Neutrophil (primary cell): ENCODE data around the gene RNF207.

ENCODE experiments used
- H3K27ac ChIP-seq: fragments of 200-600 bp; sonication (generic); 2 replicates; pipeline ENCODE4 v1.5.1; 2016; ENCODE audit warnings: mild to moderate bottlenecking, moderate library complexity
- H3K27me3 ChIP-seq: fragments of 200-600 bp; sonication (generic); 2 replicates; pipeline ENCODE4 v1.6.0; 2016; ENCODE audit warnings: mild to moderate bottlenecking
- H3K36me3 ChIP-seq: fragments of 200-600 bp; sonication (generic); 2 replicates; pipeline ENCODE4 v1.5.1; 2017
- H3K4me1 ChIP-seq, 2 experiments: fragments of 200-600 bp in 1 of 2; sonication (generic) in 1 of 2; 1 replicate in 1 of 2; 2 replicates in 1 of 2; pipeline versions ENCODE4 v1.5.1 to v1.6.1; 2013 to 2016; ENCODE audit warnings: low read depth in 1 of 2, low read length in 1 of 2, mild to moderate bottlenecking in 1 of 2, moderate library complexity in 1 of 2; ENCODE audit not compliant: control insufficient read depth in 1 of 2, insufficient read depth in 1 of 2
- H3K4me3 ChIP-seq, 2 experiments: fragments of 200-600 bp in 1 of 2; sonication (generic) in 1 of 2; 1 replicate in 1 of 2; 2 replicates in 1 of 2; pipeline ENCODE4 v1.5.1; 2013 to 2016; ENCODE audit warnings: low read depth in 1 of 2, low read length in 1 of 2, mild to moderate bottlenecking in 1 of 2, moderate library complexity in 1 of 2
- H3K9me3 ChIP-seq: fragments of 200-600 bp; sonication (generic); 2 replicates; pipeline ENCODE4 v1.5.1; 2016
- CTCF ChIP-seq: fragments of 200-600 bp; sonication (generic); IDR thresholded peaks from 2 replicates; pipeline ENCODE4 v1.5.1; 2016; ENCODE audit warnings: antibody characterized with exemption

RNF207 gene

DNA sequence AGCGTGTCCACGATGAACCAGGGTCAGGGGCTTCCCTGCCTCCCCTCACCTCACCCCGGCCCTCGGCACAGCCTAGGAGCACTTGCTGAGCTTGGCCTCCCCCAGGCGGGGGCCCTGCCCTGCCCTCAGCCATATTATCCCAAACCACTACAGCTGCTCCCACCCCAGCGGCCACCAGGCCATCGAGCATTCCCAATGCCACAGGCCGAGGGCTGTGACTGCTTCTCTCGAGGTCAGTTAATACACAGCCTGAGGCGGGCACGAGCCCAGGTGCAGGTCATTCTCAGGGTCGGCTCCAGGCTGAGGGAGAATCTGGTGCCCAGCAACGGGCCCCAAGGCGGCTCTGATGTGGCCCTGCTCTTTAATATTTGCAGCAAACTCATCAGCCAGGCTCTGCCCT, 63.4 kb downstream of the RNF207 start:
- H3K9me3 ChIP-seq, result no peaks in the 10 kb centered on the region
- H3K27ac ChIP-seq, result no peak overlapping the region
- no peaks in the 10 kb centered on the region for H3K36me3 ChIP-seq
- no peak overlapping the region for H3K4me3 ChIP-seq
- peaks cover 5% of the 10 kb centered on the region for H3K27me3 ChIP-seq
- H3K4me1 ChIP-seq, result no peaks in the 10 kb centered on the region
- no peak for TF ChIP-seq CTCF

- no peak overlapping the region for H3K4me3 ChIP-seq
- no peaks in the 10 kb centered on the region for H3K9me3 ChIP-seq
- TF ChIP-seq CTCF, result no peak
- no peak overlapping the region for H3K27ac ChIP-seq
- H3K4me1 ChIP-seq, result no peaks in the 10 kb centered on the region
- no peaks in the 10 kb centered on the region for H3K36me3 ChIP-seq
- no peaks in the 10 kb centered on the region for H3K27me3 ChIP-seq
Measured at GRCh38 chr1:6269720-6270400, 63.9 kb downstream of the RNF207 start.

- no peaks in the 10 kb centered on the region for H3K36me3 ChIP-seq
- no peak overlapping the region for H3K4me3 ChIP-seq
- no peak for TF ChIP-seq CTCF
- no peaks in the 10 kb centered on the region for H3K9me3 ChIP-seq
- no peaks in the 10 kb centered on the region for H3K4me1 ChIP-seq
- H3K27me3 ChIP-seq, result no peaks in the 10 kb centered on the region
- no peak overlapping the region for H3K27ac ChIP-seq
Measured at GRCh38 chr1:6270401-6270800, 64.5 kb downstream of the RNF207 start.
